ENCODE data around the gene ZNF135. TPM values are rescaled to one million over a fixed set of nuclear protein-coding genes. Genes with fewer than 3 reads are reported as not detected.

The ZNF135 gene
- total and polyA plus RNA-seq, 3 experiments from 2014 or later = 1.0 to 1.4 (median 1.4) TPM

DNA sequence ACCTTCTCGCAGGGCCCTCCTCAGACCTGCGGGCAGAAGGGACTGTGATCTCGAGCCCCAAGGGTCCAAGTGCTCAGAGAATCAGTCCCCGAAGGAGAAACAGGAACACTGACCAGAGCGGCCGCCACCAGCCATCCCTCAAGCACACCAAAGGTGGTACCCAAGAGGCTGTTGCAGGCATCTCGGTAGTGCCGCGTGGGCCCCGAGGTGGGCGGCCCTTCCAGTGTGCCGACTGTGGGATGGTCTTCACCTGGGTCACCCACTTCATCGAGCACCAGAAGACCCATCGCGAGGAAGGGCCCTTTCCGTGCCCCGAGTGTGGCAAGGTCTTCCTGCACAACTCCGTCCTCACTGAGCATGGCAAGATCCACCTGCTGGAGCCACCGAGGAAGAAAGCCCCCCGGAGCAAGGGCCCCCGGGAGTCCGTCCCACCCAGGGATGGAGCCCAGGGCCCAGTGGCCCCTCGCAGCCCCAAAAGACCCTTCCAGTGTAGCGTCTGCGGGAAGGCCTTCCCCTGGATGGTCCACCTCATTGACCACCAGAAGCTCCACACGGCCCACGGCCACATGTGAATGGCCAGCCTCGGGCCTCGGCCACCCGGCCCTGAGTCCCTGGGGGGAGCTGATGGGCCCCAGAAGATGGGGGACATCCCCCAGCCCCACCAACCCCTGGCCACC, 5.5 kb upstream of the ZNF135 start:
- H3K27ac ChIP-seq (ENCODE audit: low read depth, low read length) = no peak overlapping the region
- H3K27me3 ChIP-seq (ENCODE audit: insufficient read depth, low read length, poor library complexity, severe bottlenecking) = no peaks in the 10 kb centered on the region
- H3K4me3 Mint-ChIP-seq = no peak overlapping the region
- H3K9me3 ChIP-seq (ENCODE audit: low read length) = no peaks in the 10 kb centered on the region
- ChIA-PET CTCF (no interaction called here), POLR2A (no interaction called here)
- H3K36me3 ChIP-seq (ENCODE audit: insufficient read depth, low read length) = no peaks in the 10 kb centered on the region
- H3K4me3 ChIP-seq (ENCODE audit: low read length) = no peak overlapping the region
- H3K27me3 Mint-ChIP-seq = peaks cover 21 to 27% of the 10 kb centered on the region in 2 donors
- H3K4me1 Mint-ChIP-seq = peaks cover 0 to under 1% (median 0%) of the 10 kb centered on the region in 3 donors
- no peak overlapping the region for H3K27ac Mint-ChIP-seq
- DNase-seq = no peak
- H3K4me1 ChIP-seq (ENCODE audit: insufficient read depth, low read length) = no peaks in the 10 kb centered on the region
- H3K36me3 Mint-ChIP-seq = peaks cover 4 to 30% (median 11%) of the 10 kb centered on the region in 3 donors
- peaks cover 27 to 76% (median 54%) of the 10 kb centered on the region in 5 donors for H3K9me3 Mint-ChIP-seq

DNA sequence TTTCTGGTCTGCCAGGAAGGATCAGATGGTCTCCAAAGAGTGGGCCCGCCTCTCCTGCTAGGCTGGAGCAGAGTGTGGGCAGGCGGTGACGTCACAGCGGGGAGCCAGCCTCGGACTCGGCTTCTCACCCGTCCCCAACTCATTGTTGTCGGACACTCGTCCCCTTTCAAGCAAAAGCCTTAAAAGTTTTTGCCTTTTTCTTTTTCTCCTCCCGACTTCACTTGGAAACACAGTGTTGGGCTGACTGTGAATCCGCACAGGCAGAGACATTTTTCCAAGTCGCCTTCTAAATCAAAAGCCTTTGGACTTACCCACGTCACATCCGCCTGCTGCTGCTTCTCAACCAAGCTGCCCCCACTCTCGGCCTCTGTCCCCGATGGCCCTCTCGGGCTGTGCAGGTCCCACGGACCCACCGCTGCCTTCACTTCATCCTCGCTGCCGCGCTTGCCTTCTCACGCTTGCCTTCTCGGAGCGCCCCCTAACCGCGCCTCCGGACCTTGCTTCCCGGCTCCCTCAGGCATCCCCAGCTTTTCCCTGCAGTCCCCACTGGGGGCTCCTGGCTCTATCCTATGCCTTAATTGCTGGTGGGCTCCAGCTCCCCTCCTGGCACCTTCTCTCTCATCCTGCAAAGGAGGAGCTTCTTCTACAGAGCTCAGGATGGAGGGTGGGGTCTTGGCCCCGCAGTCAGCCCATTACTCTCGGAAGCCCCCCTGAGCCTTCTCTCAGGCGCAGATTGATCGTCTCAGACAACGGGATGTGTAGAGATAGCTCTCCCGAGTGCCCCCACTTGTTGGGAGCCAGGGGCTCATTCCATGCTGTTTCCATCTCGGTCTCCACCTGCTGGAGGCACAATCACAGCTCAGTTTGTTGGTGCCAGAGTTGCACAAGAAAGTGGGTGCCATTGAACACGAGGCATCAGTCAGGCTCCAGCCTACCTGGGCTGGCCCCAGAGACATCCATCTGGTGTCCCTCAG, 3.9 kb upstream of the ZNF135 start:
- peak overlapping the region in 1 of 7 donors; percentile 5 for H3K4me3 Mint-ChIP-seq
- CTCF ChIA-PET = no interaction called here
- DNase-seq = no peak

DNA sequence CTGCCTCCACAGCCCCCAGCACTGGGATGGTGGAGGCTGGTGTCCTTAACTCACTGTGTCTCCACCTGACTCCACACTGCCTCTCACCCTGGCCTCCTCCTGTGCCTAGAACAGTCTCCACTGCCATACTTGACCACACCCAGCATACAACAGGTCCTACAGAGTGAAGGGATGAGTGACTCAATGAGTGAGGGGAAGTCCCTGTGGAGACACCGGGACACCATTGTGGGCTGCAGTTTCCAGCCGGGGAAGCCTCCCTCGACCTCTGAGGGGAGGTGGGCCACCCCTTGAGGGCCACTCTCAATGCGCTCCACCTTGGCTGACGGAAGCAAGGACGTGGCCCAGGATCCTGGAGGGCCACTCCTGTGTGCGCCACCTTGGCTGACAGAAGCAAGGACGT, 2.8 kb upstream of the ZNF135 start:
- H3K4me3 ChIP-seq (ENCODE audit: low read length) = no peak overlapping the region
- no peaks in the 10 kb centered on the region for H3K4me1 ChIP-seq (ENCODE audit: insufficient read depth, low read length)
- no peak overlapping the region for H3K4me3 Mint-ChIP-seq
- H3K36me3 ChIP-seq (ENCODE audit: insufficient read depth, low read length) = no peaks in the 10 kb centered on the region
- no peak overlapping the region for H3K27ac Mint-ChIP-seq
- no peak overlapping the region for H3K27ac ChIP-seq (ENCODE audit: low read depth, low read length)
- peaks cover 0 to 4% (median 3%) of the 10 kb centered on the region in 3 donors for H3K4me1 Mint-ChIP-seq
- peaks cover 27 to 30% of the 10 kb centered on the region in 2 donors for H3K27me3 Mint-ChIP-seq
- DNase-seq = no peak
- H3K9me3 ChIP-seq (ENCODE audit: low read length) = peaks cover 2% of the 10 kb centered on the region
- CTCF ChIA-PET = no interaction called here
- peaks cover 4 to 30% (median 14%) of the 10 kb centered on the region in 3 donors for H3K36me3 Mint-ChIP-seq
- POLR2A ChIA-PET = no interaction called here
- H3K27me3 ChIP-seq (ENCODE audit: insufficient read depth, low read length, poor library complexity, severe bottlenecking) = no peaks in the 10 kb centered on the region
- peaks cover 21 to 70% (median 50%) of the 10 kb centered on the region in 5 donors for H3K9me3 Mint-ChIP-seq

More for the DNA sequence above, 3.9 kb upstream of the ZNF135 start:
- H3K9me3 ChIP-seq (ENCODE audit: low read length) = no peaks in the 10 kb centered on the region
- H3K27me3 ChIP-seq (ENCODE audit: insufficient read depth, low read length, poor library complexity, severe bottlenecking) = no peaks in the 10 kb centered on the region
- Mint-ChIP-seq H3K9me3 (peaks cover 21 to 72% (median 50%) of the 10 kb centered on the region in 5 donors), H3K27me3 (peaks cover 27 to 30% of the 10 kb centered on the region in 2 donors), H3K36me3 (peaks cover 4 to 30% (median 13%) of the 10 kb centered on the region in 3 donors), H3K4me1 (peaks cover 0 to 4% (median 3%) of the 10 kb centered on the region in 3 donors), H3K27ac (no peak overlapping the region)
- POLR2A ChIA-PET = no interaction called here
- H3K36me3 ChIP-seq (ENCODE audit: insufficient read depth, low read length) = no peaks in the 10 kb centered on the region
- H3K4me1 ChIP-seq (ENCODE audit: insufficient read depth, low read length) = no peaks in the 10 kb centered on the region
- no peak overlapping the region for H3K27ac ChIP-seq (ENCODE audit: low read depth, low read length)
- H3K4me3 ChIP-seq (ENCODE audit: low read length) = no peak overlapping the region

DNA sequence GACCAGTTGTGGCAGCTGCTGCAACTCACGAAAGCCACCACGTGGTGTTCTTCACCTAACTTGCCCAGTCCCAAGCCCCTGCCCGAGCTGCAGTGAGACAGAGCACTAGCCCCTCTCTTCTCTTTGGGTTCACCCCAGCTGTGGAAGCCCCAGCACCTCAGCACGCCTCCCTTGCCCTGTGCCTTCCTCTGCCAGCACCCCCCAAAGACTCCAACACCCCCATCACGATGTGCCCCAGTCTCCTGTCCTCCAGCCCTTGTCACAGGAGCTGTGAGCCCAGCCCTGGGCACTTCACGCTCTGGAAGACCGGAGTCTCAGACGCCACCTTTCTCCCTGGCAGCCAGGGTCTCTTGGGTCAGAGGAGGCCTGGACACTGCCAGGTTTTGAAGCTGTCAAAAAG, 2.2 kb upstream of the ZNF135 start:
- Mint-ChIP-seq H3K27me3 (peaks cover 25 to 29% of the 10 kb centered on the region in 2 donors), H3K9me3 (peaks cover 17 to 70% (median 55%) of the 10 kb centered on the region in 5 donors), H3K27ac (no peak overlapping the region), H3K36me3 (peaks cover 4 to 24% (median 16%) of the 10 kb centered on the region in 3 donors), H3K4me3 (no peak overlapping the region), H3K4me1 (peaks cover 0 to 4% (median 3%) of the 10 kb centered on the region in 3 donors)
- Histone ChIP-seq H3K4me3 (ENCODE audit: low read length) (no peak overlapping the region), H3K27me3 (ENCODE audit: insufficient read depth, low read length, poor library complexity, severe bottlenecking) (no peaks in the 10 kb centered on the region), H3K4me1 (ENCODE audit: insufficient read depth, low read length) (no peaks in the 10 kb centered on the region), H3K27ac (ENCODE audit: low read depth, low read length) (no peak overlapping the region), H3K36me3 (ENCODE audit: insufficient read depth, low read length) (no peaks in the 10 kb centered on the region), H3K9me3 (ENCODE audit: low read length) (peaks cover 6% of the 10 kb centered on the region)
- ChIA-PET CTCF (no interaction called here), POLR2A (no interaction called here)
- no peak for DNase-seq

DNA sequence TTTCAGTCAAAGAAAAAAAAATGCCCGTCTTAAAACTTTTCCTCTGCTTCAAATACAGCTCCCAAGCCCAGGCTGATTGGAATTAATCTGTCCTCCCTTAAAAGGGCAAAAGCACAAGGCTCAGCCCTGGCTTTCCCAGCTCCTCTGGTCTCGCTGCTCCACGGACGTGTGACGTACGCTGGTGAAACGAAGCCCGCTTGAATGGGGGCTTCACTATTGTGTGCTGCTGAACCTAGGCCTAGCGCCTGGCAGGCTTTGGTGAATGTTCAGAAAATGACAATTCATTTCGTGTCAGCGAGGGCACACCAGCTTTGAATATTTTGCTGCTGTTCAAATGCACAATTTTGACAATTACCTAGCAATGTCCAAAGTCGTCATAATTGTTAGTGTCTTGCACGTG, 615 bp upstream of the ZNF135 start:
- H3K36me3 ChIP-seq (ENCODE audit: insufficient read depth, low read length) = no peaks in the 10 kb centered on the region
- DNase-seq = no peak
- H3K4me3 Mint-ChIP-seq = peak overlapping the region in 2 of 7 donors; percentile 73 to 83
- H3K4me1 Mint-ChIP-seq = peaks cover 0 to 4% (median 3%) of the 10 kb centered on the region in 3 donors
- peaks cover 18 to 73% (median 57%) of the 10 kb centered on the region in 5 donors for H3K9me3 Mint-ChIP-seq
- POLR2A ChIA-PET = interaction anchor here (0.6 kb wide), 2 partner anchors 298 to 1744 kb away, joined by 3 read pairs; partner anchors contain the start of gene ZSCAN5A
- CTCF ChIA-PET = interaction anchor here (1.1 to 1.3 kb wide), 3 partner anchors 22 to 55 kb away, joined by 3 read pairs; no protein-coding TSS in a partner anchor
- H3K27me3 ChIP-seq (ENCODE audit: insufficient read depth, low read length, poor library complexity, severe bottlenecking) = no peaks in the 10 kb centered on the region
- no peak overlapping the region for H3K27ac ChIP-seq (ENCODE audit: low read depth, low read length)
- peaks cover 9% of the 10 kb centered on the region for H3K9me3 ChIP-seq (ENCODE audit: low read length)
- H3K27ac Mint-ChIP-seq = peak overlapping the region in 1 of 8 donors; percentile 85
- no peaks in the 10 kb centered on the region for H3K4me1 ChIP-seq (ENCODE audit: insufficient read depth, low read length)
- H3K36me3 Mint-ChIP-seq = peaks cover 4 to 24% (median 16%) of the 10 kb centered on the region in 3 donors
- H3K4me3 ChIP-seq (ENCODE audit: low read length) = peak overlapping the region; percentile 2
- peaks cover 22 to 27% of the 10 kb centered on the region in 2 donors for H3K27me3 Mint-ChIP-seq

- H3K27ac Mint-ChIP-seq = no peak overlapping the region
- peaks cover under 1 to 27% (median 21%) of the 10 kb centered on the region in 3 donors for H3K36me3 Mint-ChIP-seq
These were observed 593 bp downstream of the ZNF135 start for GRCh38 chr19:58059671-58060078.

GRCh38 chr19:58060231-58060630, 1.1 kb downstream of the ZNF135 start:
- Histone ChIP-seq H3K36me3 (ENCODE audit: insufficient read depth, low read length) (no peaks in the 10 kb centered on the region), H3K27me3 (ENCODE audit: insufficient read depth, low read length, poor library complexity, severe bottlenecking) (no peaks in the 10 kb centered on the region), H3K9me3 (ENCODE audit: low read length) (peaks cover 16% of the 10 kb centered on the region), H3K4me1 (ENCODE audit: insufficient read depth, low read length) (no peaks in the 10 kb centered on the region), H3K27ac (ENCODE audit: low read depth, low read length) (no peak overlapping the region), H3K4me3 (ENCODE audit: low read length) (no peak overlapping the region)
- Mint-ChIP-seq H3K27me3 (peaks cover 18 to 20% of the 10 kb centered on the region in 2 donors), H3K36me3 (peaks cover 0 to 24% (median 23%) of the 10 kb centered on the region in 3 donors), H3K4me3 (peak overlapping the region in 2 of 7 donors; percentile 28 to 57), H3K4me1 (peaks cover 0 to 4% (median 3%) of the 10 kb centered on the region in 3 donors), H3K27ac (no peak overlapping the region), H3K9me3 (peaks cover 19 to 77% (median 60%) of the 10 kb centered on the region in 5 donors)
- ChIA-PET POLR2A (no interaction called here), CTCF (no interaction called here)
- no peak for DNase-seq

More at GRCh38 chr19:58059671-58060078, 593 bp downstream of the ZNF135 start:
- no peaks in the 10 kb centered on the region for H3K36me3 ChIP-seq (ENCODE audit: insufficient read depth, low read length)
- H3K9me3 ChIP-seq (ENCODE audit: low read length) = peaks cover 13% of the 10 kb centered on the region
- H3K9me3 Mint-ChIP-seq = peaks cover 20 to 77% (median 57%) of the 10 kb centered on the region in 5 donors
- H3K4me3 Mint-ChIP-seq = peak overlapping the region in 2 of 7 donors; percentile 28 to 83
- CTCF ChIA-PET = no interaction called here
- peaks cover 19 to 24% of the 10 kb centered on the region in 2 donors for H3K27me3 Mint-ChIP-seq
- H3K4me1 ChIP-seq (ENCODE audit: insufficient read depth, low read length) = no peaks in the 10 kb centered on the region
- no peak for DNase-seq
- H3K27ac ChIP-seq (ENCODE audit: low read depth, low read length) = no peak overlapping the region
- POLR2A ChIA-PET = no interaction called here
- peak overlapping the region; percentile 15 for H3K4me3 ChIP-seq (ENCODE audit: low read length)
- H3K4me1 Mint-ChIP-seq = peaks cover 0 to 4% (median 3%) of the 10 kb centered on the region in 3 donors
- no peaks in the 10 kb centered on the region for H3K27me3 ChIP-seq (ENCODE audit: insufficient read depth, low read length, poor library complexity, severe bottlenecking)
